NCI-H2029 (cell line): ENCODE data around the gene HRAS.

Experiments
- DNase-seq: peaks from one replicate; lab custom pipeline; 2025; lab: John Stamatoyannopoulos, UW

HRAS gene

GRCh38 chr11:553083-553987 is 18.0 kb upstream of the HRAS start:
- no peak for DNase-seq

- no peak for DNase-seq
These were observed 16.2 kb upstream of the HRAS start for GRCh38 chr11:551596-551995.

GRCh38 chr11:551131-551530 is 15.8 kb upstream of the HRAS start:
- no peak for DNase-seq

GRCh38 chr11:550746-551085 is 15.3 kb upstream of the HRAS start:
- no peak for DNase-seq

GRCh38 chr11:550021-550745 is 14.8 kb upstream of the HRAS start:
- no peak for DNase-seq

- no peak for DNase-seq
These were observed 13.6 kb upstream of the HRAS start for GRCh38 chr11:548700-549603.

GRCh38 chr11:545171-545570 is 9.8 kb upstream of the HRAS start:
- DNase-seq = no peak

GRCh38 chr11:544817-545166 is 9.4 kb upstream of the HRAS start:
- DNase-seq = no peak

GRCh38 chr11:541433-541885 is 6.1 kb upstream of the HRAS start:
- DNase-seq = no peak

- DNase-seq = no peak
These were observed 5.4 kb upstream of the HRAS start for GRCh38 chr11:540583-541432.

GRCh38 chr11:539971-540481 is 4.7 kb upstream of the HRAS start:
- no peak for DNase-seq

GRCh38 chr11:538431-539051 is 3.2 kb upstream of the HRAS start:
- no peak for DNase-seq

- no peak for DNase-seq
These were observed 2.5 kb upstream of the HRAS start for GRCh38 chr11:537622-538430.

GRCh38 chr11:536841-537621 is 1.7 kb upstream of the HRAS start, which contains the start of gene LRRC56:
Gene LRRC56, plus strand, starts transcription at chr11:537527. Its CDS starts 3,158 bp downstream, at chr11:540685.
- peak; percentile 94 for DNase-seq

GRCh38 chr11:535210-535518 is 212 bp downstream of the HRAS start:
- no peak for DNase-seq

GRCh38 chr11:534396-535209 is 773 bp downstream of the HRAS start:
- no peak for DNase-seq

GRCh38 chr11:533586-534395 is 1.6 kb downstream of the HRAS start:
- no peak for DNase-seq
